Activated effector memory CD4-positive, alpha-beta T cell treated with Interleukin-2 at 50 U/mL for 16 hours (primary cell): Measurements from ENCODE around the gene NKIRAS1.
"Not testable (repeated sequence)": the region's sequence is repeated elsewhere in the genome, so short reads cannot be mapped to it uniquely, and the experiment has no call there.

Experiments used
- DNase-seq: peaks from one replicate; pipeline ENCODE4 v3.0.0-alpha.2; 2020

The NKIRAS1 gene

GRCh38 chr3:23938688-23939087, 21.9 kb upstream of the NKIRAS1 start:
- no peak for DNase-seq

GRCh38 chr3:23937296-23937695, 20.5 kb upstream of the NKIRAS1 start:
- DNase-seq: no peak

GRCh38 chr3:23934253-23934652, 17.5 kb upstream of the NKIRAS1 start:
- no peak for DNase-seq

- DNase-seq: no peak
Measured at GRCh38 chr3:23932571-23932970, 15.8 kb upstream of the NKIRAS1 start.

GRCh38 chr3:23931597-23931996, 14.8 kb upstream of the NKIRAS1 start:
- no peak for DNase-seq

- no peak for DNase-seq
Measured at GRCh38 chr3:23928524-23928923, 11.7 kb upstream of the NKIRAS1 start.

GRCh38 chr3:23926736-23927135, 9.9 kb upstream of the NKIRAS1 start:
- DNase-seq: no peak

GRCh38 chr3:23926246-23926645, 9.5 kb upstream of the NKIRAS1 start:
- DNase-seq: no peak

GRCh38 chr3:23923786-23924185, 7.0 kb upstream of the NKIRAS1 start:
- no peak for DNase-seq

- no peak for DNase-seq
Measured at GRCh38 chr3:23921052-23921511, 4.3 kb upstream of the NKIRAS1 start.

- no peak for DNase-seq
Measured at GRCh38 chr3:23920151-23920655, 3.4 kb upstream of the NKIRAS1 start.

- DNase-seq: no peak
Measured at GRCh38 chr3:23919628-23920027, 2.8 kb upstream of the NKIRAS1 start.

- DNase-seq: not testable (repeated sequence)
Measured at GRCh38 chr3:23918331-23918730, 1.5 kb upstream of the NKIRAS1 start.

GRCh38 chr3:23917679-23918303, 1.0 kb upstream of the NKIRAS1 start:
- DNase-seq: not testable (repeated sequence)

- DNase-seq: no peak
Measured at GRCh38 chr3:23916152-23916885, 471 bp downstream of the NKIRAS1 start.

- no peak for DNase-seq
Measured at GRCh38 chr3:23915537-23916108, 1.2 kb downstream of the NKIRAS1 start.

GRCh38 chr3:23913873-23914743, 2.7 kb downstream of the NKIRAS1 start:
- DNase-seq: no peak

GRCh38 chr3:23913182-23913581, 3.6 kb downstream of the NKIRAS1 start:
- no peak for DNase-seq

GRCh38 chr3:23912335-23912734, 4.5 kb downstream of the NKIRAS1 start:
- not testable (repeated sequence) for DNase-seq

GRCh38 chr3:23911397-23911796, 5.4 kb downstream of the NKIRAS1 start:
- DNase-seq: no peak

- no peak for DNase-seq
Measured at GRCh38 chr3:23909341-23909740, 7.4 kb downstream of the NKIRAS1 start.

GRCh38 chr3:23904545-23904944, 12.2 kb downstream of the NKIRAS1 start:
- DNase-seq: no peak

- no peak for DNase-seq
Measured at GRCh38 chr3:23900744-23901143, 16.0 kb downstream of the NKIRAS1 start.
